ENCODE results near the gene JAKMIP1. TPM values are rescaled to one million over a fixed set of nuclear protein-coding genes. Genes with fewer than 3 reads are reported as not detected.

The JAKMIP1 gene
- total RNA-seq, 3 donors from 2014 or later: 0.63 to 2.1 TPM; not detected in 1

GRCh38 chr4:5988086-5988845, 212.1 kb downstream of the JAKMIP1 start:
- TF ChIP-seq, protein P1, sequence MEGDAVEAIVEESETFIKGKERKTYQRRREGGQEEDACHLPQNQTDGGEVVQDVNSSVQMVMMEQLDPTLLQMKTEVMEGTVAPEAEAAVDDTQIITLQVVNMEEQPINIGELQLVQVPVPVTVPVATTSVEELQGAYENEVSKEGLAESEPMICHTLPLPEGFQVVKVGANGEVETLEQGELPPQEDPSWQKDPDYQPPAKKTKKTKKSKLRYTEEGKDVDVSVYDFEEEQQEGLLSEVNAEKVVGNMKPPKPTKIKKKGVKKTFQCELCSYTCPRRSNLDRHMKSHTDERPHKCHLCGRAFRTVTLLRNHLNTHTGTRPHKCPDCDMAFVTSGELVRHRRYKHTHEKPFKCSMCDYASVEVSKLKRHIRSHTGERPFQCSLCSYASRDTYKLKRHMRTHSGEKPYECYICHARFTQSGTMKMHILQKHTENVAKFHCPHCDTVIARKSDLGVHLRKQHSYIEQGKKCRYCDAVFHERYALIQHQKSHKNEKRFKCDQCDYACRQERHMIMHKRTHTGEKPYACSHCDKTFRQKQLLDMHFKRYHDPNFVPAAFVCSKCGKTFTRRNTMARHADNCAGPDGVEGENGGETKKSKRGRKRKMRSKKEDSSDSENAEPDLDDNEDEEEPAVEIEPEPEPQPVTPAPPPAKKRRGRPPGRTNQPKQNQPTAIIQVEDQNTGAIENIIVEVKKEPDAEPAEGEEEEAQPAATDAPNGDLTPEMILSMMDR (IDR thresholded peaks at IDR 0.05): no peak
- H3K36me3 ChIP-seq (ENCODE audit: low read depth): no peaks in the 10 kb centered on the region
- no peak for ATAC-seq
- H3K4me1 ChIP-seq (ENCODE audit: low read depth): no peaks in the 10 kb centered on the region
- DNase-seq: no peak
- H3K9me3 ChIP-seq: no peaks in the 10 kb centered on the region
- no peak overlapping the region for H3K4me3 ChIP-seq
- intact Hi-C loops (cut with DNase I, micrococcal nuclease): no loop called here

DNA sequence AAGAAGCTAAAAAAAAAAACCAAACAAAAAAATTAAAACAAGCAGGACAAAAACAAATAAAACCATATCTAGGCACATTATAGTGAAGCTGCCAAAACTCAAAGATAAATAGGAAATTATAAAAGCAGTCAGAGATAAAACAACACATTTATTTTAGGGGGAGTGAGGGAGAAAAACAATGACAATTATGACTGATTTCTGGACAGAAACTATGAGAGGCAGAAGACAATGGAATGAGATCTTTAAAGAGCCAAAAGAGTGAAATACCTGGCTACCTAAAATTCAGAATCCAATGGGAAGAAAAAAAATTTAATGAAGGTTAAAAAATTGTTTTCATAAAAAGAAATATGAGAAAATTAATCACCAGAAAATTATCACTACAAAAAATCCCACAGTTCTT, 215.5 kb downstream of the JAKMIP1 start:
- intact Hi-C loops (cut with DNase I, micrococcal nuclease): no loop called here
- H3K4me3 ChIP-seq: no peak overlapping the region
- no peaks in the 10 kb centered on the region for H3K36me3 ChIP-seq (ENCODE audit: low read depth)
- H3K4me1 ChIP-seq (ENCODE audit: low read depth): no peaks in the 10 kb centered on the region
- TF ChIP-seq, protein P1 (IDR thresholded peaks at IDR 0.05): no peak
- DNase-seq (no peak), ATAC-seq (no peak)
- no peaks in the 10 kb centered on the region for H3K9me3 ChIP-seq

DNA sequence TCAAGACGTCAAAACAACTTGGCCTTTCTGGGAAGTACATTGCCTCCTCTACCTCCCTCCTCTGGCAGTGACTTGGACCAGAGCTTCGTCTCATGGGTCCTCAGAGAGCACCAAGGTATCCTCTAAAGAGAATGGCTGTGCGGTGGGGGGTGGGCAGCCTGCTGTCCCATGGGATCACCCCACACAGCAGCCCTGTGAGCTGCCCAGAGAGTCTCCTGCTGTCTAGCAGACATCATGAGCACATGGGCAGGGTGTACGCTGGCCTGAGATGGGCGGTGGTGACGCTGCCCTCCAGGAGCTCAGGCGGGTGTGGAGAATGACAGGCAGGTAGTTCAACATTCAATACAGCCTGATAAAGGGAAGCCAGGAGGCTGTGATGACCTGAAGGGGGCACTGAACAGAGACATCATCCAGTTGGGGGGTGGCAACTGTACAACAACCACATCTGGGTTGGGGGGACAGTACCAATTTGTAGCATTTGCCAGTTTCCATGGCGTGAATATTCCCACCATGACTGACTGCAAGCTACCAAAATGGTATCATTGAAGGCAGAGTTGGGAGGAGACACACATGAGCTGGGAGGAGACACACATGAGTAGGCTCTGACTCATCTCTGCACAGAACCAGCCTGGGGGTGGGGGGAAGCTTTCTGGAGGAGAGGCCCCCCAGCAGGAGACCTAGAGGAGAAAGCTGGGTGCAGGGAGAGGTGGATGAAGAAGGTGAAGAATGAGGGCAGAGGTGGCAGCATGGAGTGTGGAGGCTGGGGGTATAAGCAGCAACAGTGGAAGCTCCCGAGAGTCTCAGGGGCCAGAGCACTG, 218.0 kb downstream of the JAKMIP1 start:
- no peaks in the 10 kb centered on the region for H3K4me1 ChIP-seq (ENCODE audit: low read depth)
- no peak for DNase-seq

DNA sequence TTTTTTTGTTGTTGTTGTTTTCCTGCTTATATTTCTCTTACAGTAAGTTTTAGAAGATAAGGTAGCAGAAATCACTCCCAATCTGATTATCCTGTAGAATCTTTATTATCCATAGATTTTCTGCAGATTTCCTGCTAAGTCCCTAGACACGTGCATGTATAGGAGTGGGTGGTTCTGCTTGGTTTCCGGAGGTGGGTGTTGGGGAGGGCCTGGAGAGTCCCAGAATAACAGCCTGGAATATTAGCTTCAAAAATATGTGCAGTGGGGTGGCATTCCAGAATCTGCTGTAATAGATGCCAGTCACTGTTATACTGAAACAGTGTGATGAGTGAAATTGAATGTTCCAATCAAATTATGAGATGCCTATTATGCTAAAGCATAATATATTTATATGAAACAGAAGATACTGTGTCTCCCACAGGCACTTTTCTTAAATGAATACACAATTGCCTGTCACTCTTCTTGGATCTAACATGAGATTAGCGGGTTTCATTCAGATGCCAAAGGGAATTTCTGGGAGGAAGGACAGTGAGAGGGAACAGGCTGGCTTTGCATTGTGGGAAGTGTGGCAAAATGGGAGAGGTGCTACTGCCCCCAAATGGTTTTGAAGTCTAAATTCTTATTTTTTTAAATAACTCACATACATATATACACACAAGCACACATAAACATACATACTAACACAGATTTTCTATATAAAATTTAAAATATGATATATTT, 219.8 kb downstream of the JAKMIP1 start:
- H3K9me3 ChIP-seq: no peaks in the 10 kb centered on the region
- H3K36me3 ChIP-seq (ENCODE audit: low read depth): no peaks in the 10 kb centered on the region
- no peak for DNase-seq
- TF ChIP-seq, protein P1 (IDR thresholded peaks at IDR 0.05): no peak
- no peak for ATAC-seq
- no peak overlapping the region for H3K4me3 ChIP-seq
- intact Hi-C loops (cut with DNase I, micrococcal nuclease): no loop called here
- H3K4me1 ChIP-seq (ENCODE audit: low read depth): no peaks in the 10 kb centered on the region

More for the DNA sequence above, 218.0 kb downstream of the JAKMIP1 start:
- H3K4me3 ChIP-seq: no peak overlapping the region
- TF ChIP-seq, protein P1 (IDR thresholded peaks at IDR 0.05): no peak
- H3K9me3 ChIP-seq: no peaks in the 10 kb centered on the region
- H3K36me3 ChIP-seq (ENCODE audit: low read depth): no peaks in the 10 kb centered on the region
- no peak for ATAC-seq
- intact Hi-C loops (cut with DNase I, micrococcal nuclease): no loop called here

GRCh38 chr4:5979981-5980380, 220.4 kb downstream of the JAKMIP1 start:
- ATAC-seq (no peak), DNase-seq (no peak)
- TF ChIP-seq, protein P1 (IDR thresholded peaks at IDR 0.05): no peak
- no peaks in the 10 kb centered on the region for H3K9me3 ChIP-seq
- no peaks in the 10 kb centered on the region for H3K4me1 ChIP-seq (ENCODE audit: low read depth)
- intact Hi-C loops (cut with DNase I, micrococcal nuclease): no loop called here
- H3K36me3 ChIP-seq (ENCODE audit: low read depth): no peaks in the 10 kb centered on the region
- H3K4me3 ChIP-seq: no peak overlapping the region
